ENCODE results near the gene MAST3.

MAST3 gene

GRCh38 chr19:18196511-18196845, 98.9 kb downstream of the MAST3 start:
- H3K4me3 ChIP-seq (ENCODE audit: low read depth, low read length) = no peak overlapping the region
- TF ChIP-seq CTCF (IDR thresholded peaks at IDR 0.05; ENCODE audit: low read depth, low read length) = no peak
- no peak for TF ChIP-seq POLR2A (IDR thresholded peaks at IDR 0.05; ENCODE audit: extremely low read depth, insufficient read length)
- no peak for TF ChIP-seq MYC (IDR thresholded peaks at IDR 0.05; ENCODE audit: low read depth, low read length)
- TF ChIP-seq MAX (IDR thresholded peaks at IDR 0.05; ENCODE audit: low read depth, low read length) = no peak
- no peak for DNase-seq (ENCODE audit: low read depth)

GRCh38 chr19:18197306-18197705, 99.7 kb downstream of the MAST3 start:
- no peak overlapping the region for H3K4me3 ChIP-seq (ENCODE audit: low read depth, low read length)
- TF ChIP-seq MYC (IDR thresholded peaks at IDR 0.05; ENCODE audit: low read depth, low read length) = no peak
- no peak for TF ChIP-seq POLR2A (IDR thresholded peaks at IDR 0.05; ENCODE audit: extremely low read depth, insufficient read length)
- TF ChIP-seq CTCF (IDR thresholded peaks at IDR 0.05; ENCODE audit: low read depth, low read length) = no peak
- TF ChIP-seq MAX (IDR thresholded peaks at IDR 0.05; ENCODE audit: low read depth, low read length) = no peak
- DNase-seq (ENCODE audit: low read depth) = no peak

- no peak overlapping the region for H3K4me3 ChIP-seq (ENCODE audit: low read depth, low read length)
- DNase-seq (ENCODE audit: low read depth) = no peak
- TF ChIP-seq POLR2A (IDR thresholded peaks at IDR 0.05; ENCODE audit: extremely low read depth, insufficient read length) (no peak), MAX (IDR thresholded peaks at IDR 0.05; ENCODE audit: low read depth, low read length) (no peak)
Measured at GRCh38 chr19:18197941-18198340, 100.4 kb downstream of the MAST3 start.

- TF ChIP-seq MAX (IDR thresholded peaks at IDR 0.05; ENCODE audit: low read depth, low read length) = no peak
- no peak for TF ChIP-seq MYC (IDR thresholded peaks at IDR 0.05; ENCODE audit: low read depth, low read length)
- no peak for TF ChIP-seq POLR2A (IDR thresholded peaks at IDR 0.05; ENCODE audit: extremely low read depth, insufficient read length)
- TF ChIP-seq CTCF (IDR thresholded peaks at IDR 0.05; ENCODE audit: low read depth, low read length) = no peak
- H3K4me3 ChIP-seq (ENCODE audit: low read depth, low read length) = no peak overlapping the region
- DNase-seq (ENCODE audit: low read depth) = no peak
Measured at GRCh38 chr19:18198374-18198773, 100.8 kb downstream of the MAST3 start.

All from NB4 (cell line).